Measurements from ENCODE around the gene RASEF. TPM values are rescaled to one million over a fixed set of nuclear protein-coding genes. Genes with fewer than 3 reads are reported as not detected.
"Not testable (repeated sequence)": the region's sequence is repeated elsewhere in the genome, so short reads cannot be mapped to it uniquely, and the experiment has no call there.

Gene RASEF
- total RNA-seq, result 8.1 TPM

DNA sequence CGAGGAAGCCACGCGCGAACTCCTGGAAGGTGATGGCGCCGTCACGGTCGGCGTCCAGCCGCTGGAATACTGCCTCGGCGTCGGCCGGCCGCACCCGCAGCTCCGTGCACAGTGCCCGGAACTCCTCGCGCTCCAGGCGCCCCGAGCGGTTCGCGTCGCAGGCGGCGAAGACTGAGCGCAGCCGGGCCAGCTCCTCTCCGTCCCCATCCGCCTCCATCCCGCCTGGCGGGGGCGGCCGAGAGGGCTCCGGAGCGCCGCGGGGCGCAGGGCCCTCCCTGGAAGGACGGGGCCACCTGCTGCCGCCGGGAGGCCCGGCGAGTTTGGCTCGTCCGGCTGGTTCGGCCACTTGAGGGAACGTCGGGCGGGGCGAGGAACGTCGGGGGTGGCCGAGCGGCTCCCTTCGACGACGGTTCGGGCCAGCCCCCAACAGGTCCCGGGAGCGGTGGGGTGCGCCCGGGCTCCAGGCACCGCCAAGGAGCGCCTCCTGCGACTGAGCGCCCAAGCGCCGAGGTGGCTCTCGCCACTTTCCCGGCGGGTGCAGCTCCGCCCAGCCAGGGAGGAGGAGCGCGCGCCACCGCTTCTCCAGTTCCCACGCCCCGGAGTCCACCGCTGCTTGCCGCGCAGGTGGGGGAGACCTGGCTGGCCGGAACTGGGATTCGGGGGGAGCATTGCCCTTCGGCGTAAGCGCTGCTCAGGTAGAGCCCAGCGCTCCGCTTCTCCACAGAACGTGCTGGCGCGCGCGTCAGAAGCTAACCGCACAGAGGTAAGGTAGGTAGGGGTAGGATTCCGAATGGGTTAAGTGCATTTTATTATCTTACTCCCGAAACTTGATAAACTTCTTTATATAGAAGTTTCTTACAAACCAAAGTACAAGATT lies at the start of gene RASEF:
TSS of gene RASEF (minus strand) at position 492 of the 877 bp plus-strand sequence. CDS start at position 217, 275 bp downstream.
- ATAC-seq, result peak; percentile 92

DNA sequence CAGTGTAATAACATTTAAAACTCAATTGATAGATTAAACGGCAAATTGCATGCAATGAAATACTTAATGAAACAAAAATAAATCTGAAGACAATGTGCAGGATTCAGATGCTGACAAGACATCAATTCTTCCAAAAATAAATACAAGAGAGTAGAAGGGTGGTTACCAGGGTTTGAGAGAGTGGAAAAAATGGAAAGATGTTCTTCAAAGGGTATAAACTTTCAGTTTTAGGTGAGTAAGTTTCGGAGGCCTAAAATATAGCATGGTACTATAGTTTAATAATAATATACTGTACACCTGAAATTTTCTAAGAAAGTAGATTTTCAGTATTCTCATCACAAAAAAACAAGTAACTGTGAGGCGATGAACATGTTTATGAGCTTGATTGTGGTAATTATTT lies 48.2 kb upstream of the RASEF start:
- no peak for ATAC-seq

DNA sequence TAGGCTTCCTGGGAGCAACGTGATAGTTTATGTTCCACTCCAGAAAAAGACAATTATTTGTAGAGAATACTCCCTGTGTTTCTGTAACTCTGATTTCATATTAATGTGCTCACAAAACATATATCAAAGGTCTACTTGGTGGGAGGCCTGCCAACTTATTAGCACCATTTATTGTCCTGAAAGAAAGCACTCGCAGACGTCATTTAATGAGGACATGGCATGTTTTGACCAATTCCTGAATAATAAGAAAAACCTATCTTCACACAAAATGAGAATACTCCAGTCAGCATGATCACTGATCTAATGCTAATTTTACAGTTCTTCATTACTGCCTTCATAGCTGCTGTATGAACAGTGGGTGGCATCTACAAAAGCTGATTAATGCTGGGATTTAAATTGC lies 46.4 kb upstream of the RASEF start:
- no peak for ATAC-seq

DNA sequence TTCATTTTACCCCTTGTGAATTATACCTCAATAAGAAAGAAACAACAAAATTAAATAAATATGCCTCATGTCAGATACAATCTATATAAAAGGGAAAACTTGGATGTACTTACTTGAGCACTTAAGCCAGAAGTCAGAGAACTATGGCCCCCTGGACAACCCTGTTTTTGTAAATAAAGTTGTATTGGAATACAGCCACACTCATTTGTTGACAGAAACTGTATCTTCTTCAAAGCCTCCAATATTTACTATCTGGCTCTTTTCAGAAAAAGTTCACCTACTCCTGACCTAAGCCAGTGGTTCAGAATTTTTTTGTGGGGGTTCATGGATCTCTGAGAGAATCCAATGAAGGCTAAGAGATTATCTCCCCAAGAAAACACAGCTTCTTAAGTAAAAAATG lies 45.3 kb upstream of the RASEF start:
- ATAC-seq, result no peak

DNA sequence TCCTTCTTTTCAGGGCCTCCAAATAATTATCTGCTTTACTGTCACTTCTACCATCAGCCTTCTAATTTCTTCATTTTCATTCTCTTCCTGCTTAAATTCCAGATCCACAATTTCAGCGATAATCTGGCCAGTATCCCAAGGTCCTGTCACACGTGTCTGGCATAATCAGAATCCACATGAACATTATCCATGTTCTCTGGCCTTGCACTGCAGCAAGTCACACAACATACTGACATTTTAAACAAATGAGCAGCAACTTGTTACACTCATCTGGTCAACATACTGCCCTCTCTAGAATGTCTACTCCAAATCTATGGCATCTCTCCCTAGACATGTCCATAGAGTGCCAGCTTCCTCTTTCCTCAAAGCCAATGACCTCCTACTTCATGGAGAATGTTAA lies 43.8 kb upstream of the RASEF start:
- ATAC-seq, result no peak

DNA sequence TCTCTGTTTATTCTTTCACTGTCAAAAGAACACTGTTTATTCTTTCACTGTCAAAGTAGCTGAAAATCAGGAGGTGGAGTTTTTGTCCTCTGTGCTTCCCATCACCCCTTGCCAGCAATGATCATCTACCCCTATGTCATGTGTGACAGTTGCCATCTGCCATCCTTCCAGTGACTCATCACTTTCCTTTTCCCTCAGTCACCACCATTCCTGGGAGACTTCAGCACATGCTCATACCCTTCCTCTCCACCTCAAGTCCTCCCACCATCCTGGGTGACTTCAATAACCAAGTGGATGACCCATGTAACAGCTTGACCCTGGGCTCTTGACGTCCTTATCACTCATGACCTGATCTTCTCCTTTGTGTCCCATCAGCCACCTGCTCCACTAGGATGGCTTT lies 43.3 kb upstream of the RASEF start:
- no peak for ATAC-seq

DNA sequence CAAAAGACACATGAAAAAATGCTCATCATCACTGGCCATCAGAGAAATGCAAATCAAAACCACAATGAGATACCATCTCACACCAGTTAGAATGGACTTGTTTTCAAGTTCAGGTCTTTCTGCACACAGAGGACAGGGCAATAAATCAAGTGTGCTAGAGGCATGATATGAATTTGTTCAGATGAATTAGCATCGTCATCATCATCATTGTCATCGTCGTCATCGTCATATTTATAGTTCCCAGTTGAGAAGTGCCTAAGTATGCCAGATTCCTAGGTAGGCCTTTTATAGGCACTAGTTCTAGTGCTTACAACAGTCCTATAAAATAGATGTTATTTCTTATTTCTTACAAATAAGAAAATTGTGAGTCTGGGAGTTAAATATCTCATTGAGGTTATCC lies 34.7 kb upstream of the RASEF start:
- ATAC-seq, result no peak

DNA sequence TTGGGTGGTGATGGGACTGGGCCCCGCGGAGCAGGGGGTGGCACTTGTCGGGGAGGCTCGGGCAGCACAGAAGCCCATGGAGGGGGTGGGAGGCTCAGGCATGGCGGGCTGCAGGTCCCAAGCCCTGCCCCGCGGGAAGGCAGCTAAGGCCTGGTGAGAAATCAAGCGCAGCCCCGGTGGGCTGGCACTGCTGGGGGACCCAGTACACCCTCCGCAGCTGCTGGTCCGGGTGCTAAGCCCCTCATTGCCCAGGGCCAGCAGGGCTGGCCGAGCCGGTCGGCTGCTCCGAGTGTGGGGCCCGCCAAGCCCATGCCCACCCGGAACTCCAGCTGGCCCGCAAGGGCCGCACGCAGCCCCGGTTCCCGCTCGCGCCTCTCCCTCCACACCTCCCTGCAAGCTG lies 30.4 kb upstream of the RASEF start:
- ATAC-seq, result not testable (repeated sequence)

DNA sequence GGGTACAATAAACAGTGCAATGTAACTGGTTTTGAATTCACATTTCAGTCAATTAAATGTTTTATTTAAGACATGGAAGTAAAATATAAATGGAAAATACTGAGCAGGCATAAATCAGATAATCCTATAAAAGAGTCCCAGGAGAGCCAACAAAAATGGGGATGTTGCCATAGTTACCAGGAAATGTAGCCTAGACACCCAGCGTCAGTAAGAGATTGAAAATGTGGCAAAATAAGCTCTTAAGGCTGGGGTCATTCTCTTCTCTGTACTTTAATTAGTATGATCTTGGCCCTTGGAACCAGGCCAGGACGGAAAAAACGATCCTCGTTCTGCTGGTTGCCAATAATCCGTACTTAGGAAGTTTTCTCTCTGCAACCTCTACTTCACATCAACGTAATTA lies 18.9 kb upstream of the RASEF start:
- ATAC-seq, result no peak

DNA sequence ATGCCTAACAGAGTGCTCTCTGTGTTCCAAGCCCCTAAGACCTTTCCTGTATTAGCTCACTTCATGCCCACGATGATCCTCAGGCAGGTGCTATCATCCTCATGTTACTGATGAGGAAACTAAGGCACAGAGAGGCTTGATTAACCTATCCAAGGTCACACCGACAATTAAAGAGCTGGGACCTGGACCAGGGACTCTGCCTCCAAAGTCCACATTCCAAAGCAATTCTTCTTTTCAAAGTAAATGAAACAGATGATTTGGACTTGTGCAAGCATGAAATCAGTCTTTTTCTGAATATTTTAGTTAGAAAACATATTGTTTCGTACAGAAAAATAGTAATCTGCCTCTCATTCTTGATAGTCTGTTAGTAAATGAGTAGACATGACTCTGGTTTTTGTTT lies 18.1 kb upstream of the RASEF start:
- no peak for ATAC-seq

DNA sequence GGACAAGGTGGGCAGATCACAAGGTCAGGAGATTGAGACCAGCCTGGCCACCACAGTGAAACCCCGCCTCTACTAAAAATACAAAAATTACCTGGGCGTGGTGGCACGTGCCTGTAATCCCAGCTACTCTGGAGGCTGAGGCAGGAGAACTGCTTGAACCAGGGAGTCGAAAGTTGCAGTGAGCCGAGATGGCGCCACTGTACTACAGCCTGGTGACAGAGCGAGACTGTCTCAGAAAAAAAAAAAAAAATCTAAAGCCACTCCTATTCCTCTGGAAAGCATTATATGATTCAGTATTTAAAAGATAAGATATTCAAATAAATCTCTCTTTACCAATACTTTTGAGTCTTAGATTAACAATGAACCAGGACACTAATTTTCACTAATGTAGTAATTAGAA lies 13.0 kb upstream of the RASEF start:
- ATAC-seq, result not testable (repeated sequence)

DNA sequence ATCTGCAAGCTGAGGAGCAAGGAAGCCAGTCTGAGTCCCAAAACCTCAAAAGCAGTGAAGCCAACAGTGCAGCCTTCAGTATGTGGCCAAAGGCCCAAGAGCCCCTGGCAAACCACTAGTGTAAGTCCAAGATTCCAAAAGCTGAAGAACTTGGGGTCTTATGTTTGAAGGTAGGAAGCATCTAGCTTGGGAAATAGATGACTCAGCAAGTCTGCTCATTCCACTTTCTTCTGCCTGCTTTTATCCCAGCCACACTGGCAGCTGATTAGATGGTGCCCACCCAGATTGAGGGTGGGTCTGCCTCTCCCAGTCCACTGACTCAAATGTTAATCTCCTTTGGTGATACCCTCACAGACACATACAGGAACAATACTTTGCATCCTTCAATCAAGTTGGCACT lies 9.6 kb upstream of the RASEF start:
- ATAC-seq, result not testable (repeated sequence)

DNA sequence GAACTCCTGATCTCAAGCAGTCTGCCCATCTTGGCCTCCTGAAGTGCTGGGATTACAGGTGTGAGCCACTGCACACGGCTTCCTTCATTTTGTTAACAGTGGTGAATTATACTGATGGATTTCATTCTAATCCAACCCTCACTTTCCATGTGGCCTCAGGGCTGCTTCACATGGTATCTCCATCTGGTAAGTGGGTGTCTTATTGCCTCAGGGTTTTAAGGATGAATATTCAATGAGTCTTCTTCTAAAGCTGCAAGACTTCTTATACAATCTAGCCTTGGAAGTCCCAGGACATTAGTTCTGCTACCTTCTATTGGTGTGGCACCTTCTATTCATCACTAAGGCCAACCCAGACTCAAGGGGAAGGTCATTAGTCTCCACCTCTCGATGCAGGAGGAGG lies 8.7 kb upstream of the RASEF start:
- no peak for ATAC-seq

DNA sequence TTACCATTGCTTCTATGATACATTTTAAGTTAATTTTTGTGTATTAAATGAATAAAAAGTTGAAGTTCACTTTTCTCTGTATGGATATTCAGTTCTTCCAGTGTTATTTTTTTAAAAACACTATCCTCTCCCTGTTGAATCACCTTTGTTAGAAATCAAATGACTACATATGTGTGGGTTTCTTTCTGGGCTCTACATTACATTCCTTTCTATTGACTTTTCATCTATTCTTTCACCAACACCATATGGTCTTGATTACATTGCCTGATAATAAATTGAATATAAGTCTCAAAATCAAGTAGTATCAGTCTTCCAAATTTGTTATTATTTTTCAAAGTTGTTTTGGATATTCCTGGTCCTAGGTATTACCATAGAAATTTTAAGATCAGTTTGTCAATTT lies 7.3 kb upstream of the RASEF start:
- ATAC-seq, result no peak

DNA sequence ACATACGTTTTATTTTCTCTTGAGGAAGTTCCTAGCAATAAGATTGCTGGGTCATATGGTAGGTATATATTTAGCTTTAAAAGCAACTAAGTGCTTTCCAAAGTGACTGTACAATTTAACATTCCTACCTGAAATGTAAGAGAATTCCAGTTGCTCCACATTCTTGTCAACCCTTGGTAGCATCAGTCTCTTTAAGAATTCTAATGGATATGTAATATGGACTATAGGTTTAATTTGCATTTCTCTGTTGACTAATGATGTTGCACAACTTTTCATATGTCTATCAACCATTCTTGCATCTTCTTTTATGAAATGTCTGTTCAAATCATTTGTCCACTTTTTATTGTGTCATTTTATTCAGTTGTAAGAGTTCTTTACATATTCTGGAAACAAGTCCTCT lies 6.7 kb upstream of the RASEF start:
- no peak for ATAC-seq

DNA sequence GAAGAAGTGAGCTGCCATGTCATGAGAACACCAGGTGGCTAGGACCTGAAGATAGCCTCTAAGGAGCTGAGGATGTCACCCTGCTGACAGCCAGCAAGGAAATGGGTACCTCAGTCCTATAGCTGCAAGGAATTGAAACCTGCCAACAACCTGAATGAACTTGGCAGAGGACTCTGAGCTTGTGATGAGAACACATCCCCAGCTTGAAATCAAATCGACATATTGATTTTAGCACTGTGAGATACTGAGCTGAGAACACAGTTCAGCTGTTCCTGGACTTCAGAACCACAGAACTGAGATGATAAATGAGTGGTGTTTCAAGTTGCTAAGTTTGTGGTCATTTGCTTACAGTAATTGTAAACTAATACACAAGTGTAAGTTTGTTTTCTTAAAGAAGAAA lies 5.5 kb upstream of the RASEF start:
- ATAC-seq, result no peak

DNA sequence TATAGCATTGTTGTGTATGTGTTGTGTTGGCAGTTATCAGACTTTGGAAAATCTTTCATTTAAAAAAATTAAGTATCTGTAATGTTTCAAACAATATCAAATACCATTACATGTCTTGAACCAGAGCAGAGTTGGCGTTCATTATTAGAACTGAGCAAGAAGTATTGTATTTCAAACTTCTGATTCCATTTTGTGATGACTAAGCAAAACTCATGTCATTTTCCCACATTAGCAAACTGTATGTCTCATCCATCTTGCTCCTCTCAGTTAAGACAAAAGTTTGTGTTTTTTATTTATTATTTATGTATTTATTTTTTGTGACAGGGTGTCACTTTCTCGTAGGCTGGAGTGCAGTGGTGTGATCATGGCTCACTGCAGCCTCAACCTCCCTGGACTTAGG lies 4.6 kb upstream of the RASEF start:
- ATAC-seq, result no peak

DNA sequence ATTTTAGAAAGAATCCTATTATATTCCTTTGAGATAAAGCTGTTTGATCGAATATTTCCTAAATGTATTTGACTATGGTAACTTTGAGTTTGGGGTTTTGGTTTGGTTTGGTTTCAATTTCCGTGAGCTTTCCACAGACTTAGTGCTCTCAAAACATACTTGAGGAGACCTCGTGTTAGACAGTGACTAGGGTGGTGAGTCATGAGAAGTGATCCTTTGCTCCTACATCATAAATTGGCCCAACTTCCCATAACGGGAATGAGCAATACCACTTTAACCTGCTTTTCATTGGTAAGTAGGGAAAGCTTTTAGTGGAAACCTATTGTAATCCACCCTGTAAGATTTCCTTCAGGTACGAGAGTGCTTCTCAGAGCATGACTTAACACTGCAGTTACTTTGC lies 3.8 kb upstream of the RASEF start:
- ATAC-seq, result no peak

DNA sequence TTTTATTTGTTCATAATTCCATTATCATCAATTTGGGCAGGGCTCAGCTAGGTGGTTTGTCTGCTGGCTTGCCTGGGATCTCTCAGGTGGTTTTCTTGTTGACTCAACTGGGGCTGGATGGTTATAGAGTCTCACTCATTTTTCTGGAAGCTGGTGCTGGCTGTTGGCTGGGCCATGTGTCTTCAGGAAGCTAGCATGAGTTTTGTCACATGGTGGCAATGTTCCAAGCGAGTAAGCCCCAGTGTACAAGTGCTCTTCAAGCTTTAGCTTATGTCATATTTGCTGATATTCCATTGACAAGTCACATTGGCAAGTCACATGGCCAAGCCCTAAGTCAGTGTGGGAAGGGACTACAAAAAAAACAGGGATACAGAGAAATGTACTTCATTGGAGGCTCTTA lies 2.3 kb upstream of the RASEF start:
- no peak for ATAC-seq

DNA sequence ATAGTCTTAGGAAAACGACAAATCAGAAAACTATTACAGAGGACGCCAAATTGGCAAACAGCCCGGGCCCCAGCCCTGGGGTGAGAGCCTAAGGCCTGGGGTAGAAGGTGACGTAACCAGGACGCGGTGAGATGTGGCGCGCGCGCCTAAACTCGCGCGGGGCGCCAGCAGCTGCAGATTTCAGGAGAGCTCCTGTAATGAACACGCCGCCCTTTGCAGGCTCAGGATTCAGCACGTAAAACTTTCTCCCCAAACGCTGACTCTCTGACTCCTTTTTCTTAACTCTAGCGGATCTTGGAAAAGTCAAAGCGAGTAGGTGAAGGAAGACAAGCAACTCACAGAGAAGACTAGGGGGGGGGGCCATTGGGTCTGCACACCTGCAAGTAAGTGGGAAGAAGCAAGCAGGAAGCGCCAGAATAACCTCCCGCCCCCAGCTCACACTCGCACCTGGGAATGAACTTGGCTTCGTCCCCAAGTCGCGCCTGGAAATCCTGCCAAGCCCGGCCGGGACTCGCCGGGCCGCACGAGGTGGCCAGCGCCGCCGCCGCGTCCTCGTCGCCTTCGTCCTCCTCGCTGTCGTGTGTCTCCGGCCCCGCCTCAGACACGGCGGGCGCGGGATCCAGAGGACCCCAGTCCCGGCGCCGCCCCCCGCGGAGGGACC lies 822 bp downstream of the RASEF start:
- ATAC-seq, result peak; percentile 59

DNA sequence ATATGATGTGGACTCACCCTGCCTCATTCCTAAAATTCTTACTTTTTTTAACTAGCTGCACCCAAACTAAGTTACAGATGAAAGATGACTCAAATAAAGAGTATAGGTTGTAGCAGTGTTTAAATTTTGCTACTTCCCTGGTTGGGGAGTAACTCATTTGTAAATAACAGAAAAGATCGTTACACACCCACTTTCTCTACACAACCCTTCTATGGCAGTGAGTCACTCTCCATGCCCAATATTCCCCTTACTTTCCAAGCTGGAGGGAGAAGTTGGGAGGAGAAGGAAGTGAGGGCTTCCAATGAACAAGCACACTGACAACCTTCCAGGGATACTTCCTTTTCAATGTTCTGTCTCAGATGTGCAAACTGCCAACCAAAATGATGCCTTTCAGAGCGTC lies 1.9 kb downstream of the RASEF start:
- peak; percentile 48 for ATAC-seq

DNA sequence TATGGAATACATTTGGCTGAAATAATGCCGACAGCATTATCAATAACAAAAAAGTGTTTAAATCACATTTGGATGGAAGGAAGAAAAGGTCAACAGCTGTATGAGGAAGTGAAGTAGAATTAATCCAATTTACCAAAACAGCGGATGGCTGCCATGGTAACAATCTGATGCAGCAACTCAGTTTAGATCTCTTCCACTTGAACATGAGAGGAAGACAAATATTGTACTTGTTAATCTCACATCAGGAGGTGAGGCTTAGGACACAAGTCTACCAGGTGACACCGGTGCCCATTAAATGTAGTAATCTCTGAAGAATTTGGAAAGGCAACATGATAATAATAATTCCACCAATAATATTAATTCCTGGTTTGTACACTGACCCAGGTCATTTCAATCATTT lies 2.4 kb downstream of the RASEF start:
- ATAC-seq, result no peak

DNA sequence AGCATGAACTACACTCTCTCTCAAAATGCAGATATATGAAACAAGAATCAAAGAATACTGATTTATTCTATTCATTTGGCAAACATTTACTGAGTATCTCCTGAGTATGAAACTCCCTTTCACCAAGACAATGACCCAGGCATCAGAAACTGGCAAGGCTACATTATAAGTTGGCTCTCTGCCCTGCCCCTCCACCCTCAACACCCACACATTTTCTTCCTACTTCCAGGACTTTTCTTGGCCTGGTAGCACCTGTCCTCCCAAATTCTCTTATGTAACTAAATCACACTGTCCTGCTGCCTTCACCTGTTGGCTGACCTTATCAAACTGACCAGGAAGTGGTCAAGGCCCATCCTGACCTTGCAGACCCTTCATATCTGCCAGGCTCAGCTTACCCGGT lies 3.5 kb downstream of the RASEF start:
- no peak for ATAC-seq

DNA sequence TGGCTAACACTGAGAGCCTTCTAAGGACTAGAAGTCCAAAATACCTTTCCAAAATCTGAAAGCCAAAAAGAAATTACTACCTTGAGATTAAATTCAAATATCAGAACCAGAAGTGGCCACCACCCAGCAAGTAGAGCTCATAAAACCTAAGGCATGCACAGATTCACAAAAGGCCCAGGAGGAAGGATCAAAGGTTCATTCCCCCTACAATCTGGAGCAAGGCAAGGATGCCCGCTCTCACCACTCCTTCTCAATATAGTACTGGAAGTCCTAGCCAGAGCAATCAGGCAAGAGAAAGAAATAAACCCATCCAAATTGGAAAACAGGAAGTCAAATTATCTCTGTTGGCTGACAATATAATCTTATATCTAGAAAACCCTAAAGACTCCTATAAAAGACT lies 6.0 kb downstream of the RASEF start:
- no peak for ATAC-seq
